Measurements from ENCODE around the gene GAA.

The GAA gene

GRCh38 chr17:80099291-80100034, 1.9 kb upstream of the GAA start:
- H3K27ac Mint-ChIP-seq, result peak overlapping the region in 1 of 3 experiments; percentile 9
- H3K9me3 Mint-ChIP-seq, result no peaks in the 10 kb centered on the region
- peaks cover 32% of the 10 kb centered on the region for H3K4me1 Mint-ChIP-seq
- H3K27me3 Mint-ChIP-seq (ENCODE audit: low read depth), result peaks cover 10% of the 10 kb centered on the region
- no peaks in the 10 kb centered on the region for H3K36me3 Mint-ChIP-seq (ENCODE audit: low read depth)
- TF ChIP-seq CTCF (IDR thresholded peaks at IDR 0.05; ENCODE audit: unreplicated experiment in 3 of 3), result no peak
- peak overlapping the region; percentile 41 to 90 (median 60) for H3K4me3 Mint-ChIP-seq

DNA sequence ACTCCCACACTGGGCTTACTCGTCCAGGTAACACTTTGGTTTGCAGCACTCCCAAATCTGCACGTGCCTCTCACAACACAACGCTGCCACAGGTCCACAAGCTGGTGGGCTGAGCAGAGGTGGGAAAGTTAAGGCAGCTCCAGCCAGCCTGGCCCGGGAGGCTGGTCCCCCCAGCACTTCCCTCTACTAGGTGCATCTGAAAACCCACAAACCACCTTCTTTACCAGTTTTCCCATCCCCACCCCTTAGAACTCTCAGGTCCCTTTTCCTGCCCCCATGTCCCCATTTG, 1.4 kb upstream of the GAA start:
- Mint-ChIP-seq H3K27ac (peak overlapping the region in 1 of 3 experiments; percentile 75), H3K9me3 (no peaks in the 10 kb centered on the region), H3K36me3 (ENCODE audit: low read depth) (no peaks in the 10 kb centered on the region), H3K4me1 (peaks cover 33% of the 10 kb centered on the region), H3K27me3 (ENCODE audit: low read depth) (peaks cover 10% of the 10 kb centered on the region), H3K4me3 (peak overlapping the region; percentile 41 to 90 (median 60))
- TF ChIP-seq CTCF (IDR thresholded peaks at IDR 0.05; ENCODE audit: unreplicated experiment in 3 of 3), result no peak

GRCh38 chr17:80101946-80102663, 724 bp downstream of the GAA start:
- Mint-ChIP-seq H3K36me3 (ENCODE audit: low read depth) (no peaks in the 10 kb centered on the region), H3K9me3 (no peaks in the 10 kb centered on the region), H3K27ac (peak overlapping the region; percentile 86 to 92 (median 88)), H3K4me3 (peak overlapping the region; percentile 93 to 97 (median 96)), H3K4me1 (peaks cover 37% of the 10 kb centered on the region), H3K27me3 (ENCODE audit: low read depth) (peaks cover 17% of the 10 kb centered on the region)
- TF ChIP-seq CTCF (IDR thresholded peaks at IDR 0.05; ENCODE audit: unreplicated experiment in 3 of 3), result no peak

- Mint-ChIP-seq H3K9me3 (no peaks in the 10 kb centered on the region), H3K4me3 (peak overlapping the region; percentile 93 to 97 (median 96)), H3K27ac (peak overlapping the region; percentile 70 to 88 (median 86)), H3K27me3 (ENCODE audit: low read depth) (peaks cover 12% of the 10 kb centered on the region), H3K4me1 (peaks cover 30% of the 10 kb centered on the region), H3K36me3 (ENCODE audit: low read depth) (no peaks in the 10 kb centered on the region)
- TF ChIP-seq CTCF (IDR thresholded peaks at IDR 0.05; ENCODE audit: unreplicated experiment in 3 of 3), result no peak
Measured at GRCh38 chr17:80102664-80103448, 1.5 kb downstream of the GAA start.

- TF ChIP-seq CTCF (IDR thresholded peaks at IDR 0.05; ENCODE audit: unreplicated experiment in 3 of 3), result no peak
- Mint-ChIP-seq H3K4me3 (peak overlapping the region; percentile 93 to 97 (median 96)), H3K36me3 (ENCODE audit: low read depth) (no peaks in the 10 kb centered on the region), H3K27ac (peak overlapping the region in 1 of 3 experiments; percentile 70), H3K9me3 (no peaks in the 10 kb centered on the region), H3K27me3 (ENCODE audit: low read depth) (peaks cover 10% of the 10 kb centered on the region), H3K4me1 (peaks cover 27% of the 10 kb centered on the region)
Measured at GRCh38 chr17:80103449-80104085, 2.2 kb downstream of the GAA start.
